8988T (cell line): Measurements from ENCODE around the gene CA11.

Source experiments
- DNase-seq: peaks from one replicate; pipeline ENCODE4 v3.0.0; 2011

CA11 gene

DNA sequence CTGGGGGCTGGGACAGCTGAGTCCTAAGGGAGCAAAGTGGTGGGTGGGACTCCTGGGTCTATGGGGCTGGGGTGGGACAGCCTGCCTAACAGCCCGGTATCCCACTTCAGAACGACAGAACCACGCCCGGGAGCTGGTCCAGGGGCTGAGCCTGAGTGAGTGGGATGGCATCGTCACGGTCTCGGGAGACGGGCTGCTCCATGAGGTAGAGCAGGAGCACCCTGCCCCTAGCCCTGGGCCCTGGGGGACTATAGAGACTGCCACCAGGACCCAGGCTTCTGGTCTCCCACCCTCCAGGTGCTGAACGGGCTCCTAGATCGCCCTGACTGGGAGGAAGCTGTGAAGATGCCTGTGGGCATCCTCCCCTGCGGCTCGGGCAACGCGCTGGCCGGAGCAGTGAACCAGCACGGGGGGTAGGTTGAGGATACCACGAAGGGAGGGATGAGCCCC is 18.1 kb downstream of the CA11 start:
- DNase-seq: no peak

DNA sequence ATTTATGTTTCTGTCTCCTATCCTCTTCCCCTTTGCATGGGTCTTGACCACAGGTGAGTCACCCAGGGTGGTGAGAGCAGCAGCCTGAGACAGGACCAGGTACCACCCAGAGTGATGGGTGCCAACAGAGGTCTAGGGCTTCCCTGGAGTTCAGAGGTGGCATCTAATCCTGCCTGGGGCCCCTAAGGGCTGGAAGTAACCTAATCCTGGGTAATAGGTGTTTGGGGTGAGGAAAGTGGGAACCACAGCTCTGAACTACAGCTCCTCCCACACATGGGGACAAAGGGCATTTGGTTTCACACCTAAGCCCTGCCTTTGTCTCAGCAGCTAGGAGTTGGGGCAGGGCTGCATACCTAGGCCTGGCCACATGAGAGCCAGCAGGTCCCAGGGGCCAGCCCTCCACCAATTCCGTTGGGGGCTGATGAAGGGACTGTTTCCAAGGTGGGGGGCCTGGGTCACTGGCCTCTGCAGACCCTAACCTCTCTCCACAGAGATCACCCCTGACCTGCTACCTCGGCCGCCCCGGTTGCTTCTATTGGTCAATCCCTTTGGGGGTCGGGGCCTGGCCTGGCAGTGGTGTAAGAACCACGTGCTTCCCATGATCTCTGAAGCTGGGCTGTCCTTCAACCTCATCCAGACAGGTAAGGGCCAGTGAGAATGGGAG is 18.7 kb downstream of the CA11 start:
- no peak for DNase-seq

DNA sequence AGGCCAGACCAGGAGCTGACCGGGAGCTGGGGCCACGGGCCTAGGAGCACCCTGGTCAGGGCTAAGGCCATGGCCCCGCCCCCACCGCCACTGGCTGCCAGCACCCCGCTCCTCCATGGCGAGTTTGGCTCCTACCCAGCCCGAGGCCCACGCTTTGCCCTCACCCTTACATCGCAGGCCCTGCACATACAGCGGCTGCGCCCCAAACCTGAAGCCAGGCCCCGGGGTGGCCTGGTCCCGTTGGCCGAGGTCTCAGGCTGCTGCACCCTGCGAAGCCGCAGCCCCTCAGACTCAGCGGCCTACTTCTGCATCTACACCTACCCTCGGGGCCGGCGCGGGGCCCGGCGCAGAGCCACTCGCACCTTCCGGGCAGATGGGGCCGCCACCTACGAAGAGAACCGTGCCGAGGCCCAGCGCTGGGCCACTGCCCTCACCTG is 20.1 kb downstream of the CA11 start:
- no peak for DNase-seq

DNA sequence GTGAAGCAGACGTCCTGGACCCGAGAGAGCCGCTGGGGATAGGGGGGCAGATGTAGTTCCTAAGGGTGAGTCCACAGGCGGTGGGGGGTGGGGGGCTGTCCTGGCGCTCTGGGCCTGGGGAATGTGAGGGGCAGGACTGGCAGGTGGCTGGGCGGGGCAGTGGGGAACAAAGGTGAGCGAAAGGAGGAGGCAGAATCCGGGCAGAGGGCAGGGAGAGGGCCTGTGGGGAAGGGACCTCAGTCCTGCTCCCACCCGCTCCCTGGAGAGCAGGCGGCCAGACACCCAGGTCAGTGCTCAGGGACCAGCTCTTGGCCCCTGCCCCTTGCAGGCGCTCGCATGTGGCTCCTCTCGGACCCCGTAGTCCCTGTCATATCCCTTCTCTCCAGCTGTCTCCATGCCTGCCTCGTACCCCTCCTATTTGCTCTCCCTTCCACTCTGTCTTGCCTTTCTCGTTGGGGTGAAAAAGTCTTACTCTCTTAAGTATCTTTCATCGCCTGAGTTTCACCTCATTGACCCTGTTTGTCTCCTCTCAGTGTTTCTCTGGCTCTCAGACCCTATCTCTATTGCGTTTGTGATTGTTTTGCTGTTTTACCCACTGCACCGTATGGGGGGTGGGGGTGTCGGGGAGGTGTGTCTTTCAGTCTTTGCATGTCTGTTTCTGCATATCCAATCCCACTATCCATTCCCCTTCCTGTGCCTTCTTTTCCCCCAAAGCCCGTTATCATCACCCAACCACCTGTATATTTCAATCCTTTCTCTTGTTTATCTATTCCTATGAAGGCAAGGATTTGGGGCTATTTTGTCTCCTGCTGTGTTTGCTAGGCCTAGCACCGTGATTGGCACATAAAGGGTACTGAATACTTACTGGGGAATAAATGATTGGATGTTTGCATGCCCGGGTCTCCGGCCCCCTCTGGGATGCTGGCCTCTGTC is 20.9 kb downstream of the CA11 start:
- no peak for DNase-seq

DNA sequence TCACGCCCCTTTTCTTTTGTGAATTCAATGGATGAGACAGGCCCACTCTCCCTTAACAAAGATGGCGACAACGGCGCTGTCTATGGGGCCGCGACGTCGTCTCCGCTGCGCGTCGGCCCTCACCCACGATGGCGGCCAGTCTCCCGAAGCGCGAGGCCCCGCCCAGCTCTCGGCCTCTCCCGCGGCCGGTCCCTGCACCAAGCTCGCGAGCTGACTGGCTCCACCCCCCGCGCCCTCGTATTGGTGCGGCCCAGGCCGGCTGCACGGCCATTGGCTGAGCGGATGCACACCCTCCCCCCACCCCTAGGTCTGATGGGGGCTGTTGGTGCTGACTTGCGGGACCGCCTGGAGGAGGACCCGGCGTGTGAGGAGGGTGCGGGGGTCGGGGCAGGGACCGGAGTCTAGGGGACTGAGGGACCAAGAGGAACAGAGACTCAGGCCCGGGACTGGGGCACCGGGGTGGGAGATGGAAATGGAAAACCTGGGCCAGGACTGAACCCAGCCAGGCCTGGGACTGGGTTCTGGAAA is 21.9 kb downstream of the CA11 start:
- DNase-seq: peak; percentile 68

DNA sequence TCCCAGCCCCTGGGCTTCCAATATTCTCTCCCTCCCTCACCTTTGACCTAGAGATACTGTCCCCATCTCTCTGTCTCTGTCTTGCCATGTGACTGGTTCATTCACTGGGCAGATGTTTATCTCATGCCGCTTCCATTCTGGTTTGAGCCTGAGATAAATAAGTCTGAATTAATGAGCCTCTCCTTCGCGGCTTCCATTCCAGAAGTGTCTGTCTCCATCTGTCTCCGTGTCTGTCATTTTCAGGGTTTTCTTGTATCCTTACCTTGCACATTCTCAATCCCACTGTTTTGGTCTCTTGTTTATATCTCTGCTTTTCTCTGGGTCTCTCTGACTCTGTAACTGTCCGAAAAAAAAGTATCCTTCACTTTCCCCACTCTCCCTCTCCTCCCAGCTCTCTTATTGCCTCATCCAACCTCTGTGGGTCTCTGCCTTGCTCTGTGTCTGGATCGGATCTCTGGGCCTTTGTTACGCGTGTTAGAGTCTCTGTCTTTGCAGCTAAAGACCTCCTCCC is 22.4 kb downstream of the CA11 start:
- no peak for DNase-seq

DNA sequence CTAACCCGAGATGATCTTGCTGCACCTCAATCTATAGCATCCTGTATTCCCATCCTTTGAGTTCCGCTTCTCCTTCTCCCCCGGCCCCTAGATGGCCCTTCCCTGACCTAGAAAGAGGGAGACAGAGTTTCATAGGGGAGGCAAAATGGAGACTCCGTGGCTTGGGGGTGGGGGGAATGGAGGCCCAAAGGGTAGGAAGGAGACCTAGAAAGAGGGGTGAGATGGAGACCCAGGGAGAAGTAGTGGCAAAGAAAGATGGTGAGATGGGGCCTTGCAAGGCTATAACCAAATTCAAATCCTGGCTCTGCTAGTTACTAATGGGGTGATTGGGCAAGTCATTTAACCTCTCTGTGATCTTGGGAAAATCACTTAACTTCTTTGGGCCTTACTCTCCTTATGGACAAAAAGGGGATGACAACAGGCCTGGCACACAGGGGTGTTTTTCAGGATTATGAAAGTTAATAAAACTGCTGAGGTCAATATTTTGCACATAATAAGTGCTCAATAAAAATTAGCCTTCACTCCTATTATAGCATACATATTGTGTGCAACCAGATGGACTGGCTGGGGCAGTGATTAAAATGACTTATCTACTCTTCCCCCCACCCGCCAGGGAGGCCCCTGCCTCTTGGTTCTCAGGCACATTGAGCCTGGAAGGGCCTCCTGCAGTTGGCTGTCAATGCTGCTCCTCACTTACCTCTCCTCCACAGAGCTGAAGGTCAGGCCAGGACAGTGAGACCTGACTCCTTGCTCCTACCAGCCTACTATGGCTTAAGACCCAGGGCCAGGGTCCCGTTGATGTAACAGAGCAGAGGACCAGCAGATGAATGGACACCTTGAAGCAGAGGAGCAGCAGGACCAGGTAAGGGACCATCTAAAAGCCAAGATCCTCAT is 26.0 kb downstream of the CA11 start:
- DNase-seq: no peak

DNA sequence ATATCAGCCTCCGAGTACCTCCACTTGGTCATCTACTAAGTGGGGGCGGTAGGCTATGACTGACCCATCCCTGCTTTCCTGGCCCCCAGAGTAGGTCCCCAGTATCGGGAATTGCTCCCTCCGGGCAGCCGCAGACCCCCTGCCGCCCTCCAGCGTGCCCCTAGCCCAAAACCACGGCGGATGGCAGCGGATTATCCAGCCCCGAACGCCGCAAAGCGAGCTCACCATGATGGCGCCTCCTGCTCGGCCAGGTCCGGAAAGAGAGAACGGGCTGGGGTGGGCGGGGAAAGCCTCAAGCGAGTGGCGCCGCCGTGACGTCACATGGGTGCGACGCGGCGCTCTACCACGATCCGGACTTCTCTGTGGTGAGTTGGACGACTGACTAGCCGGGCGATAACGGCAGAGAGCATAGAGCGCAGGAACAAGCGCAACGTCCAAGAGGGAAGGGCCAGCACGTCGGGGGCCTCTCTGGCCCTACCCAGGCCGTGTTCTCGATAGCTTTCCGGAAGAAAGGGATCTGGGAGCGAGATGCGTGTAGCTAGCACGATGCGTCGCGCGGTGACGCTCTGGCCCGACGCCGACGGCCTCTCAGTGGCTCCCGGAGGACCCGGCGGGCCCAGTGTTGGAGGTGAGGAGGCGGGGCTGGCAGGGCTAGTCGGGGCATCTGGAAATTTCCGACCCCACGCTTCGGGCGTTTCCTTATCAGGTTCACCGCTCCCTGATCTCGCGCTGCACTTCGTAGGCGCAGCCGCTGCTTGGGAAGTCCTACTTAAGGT is 26.9 kb downstream of the CA11 start, which contains the start of the genes RPL18 and SPHK2:
Gene RPL18 (minus strand): TSS at position 263 of the 776 bp plus-strand sequence. CDS start 35 bp downstream, at position 228.
Gene SPHK2 (plus strand): TSS at position 591 of the 776 bp plus-strand sequence. CDS start 1,009 bp downstream, outside the sequence.
- peak; percentile 92 for DNase-seq

DNA sequence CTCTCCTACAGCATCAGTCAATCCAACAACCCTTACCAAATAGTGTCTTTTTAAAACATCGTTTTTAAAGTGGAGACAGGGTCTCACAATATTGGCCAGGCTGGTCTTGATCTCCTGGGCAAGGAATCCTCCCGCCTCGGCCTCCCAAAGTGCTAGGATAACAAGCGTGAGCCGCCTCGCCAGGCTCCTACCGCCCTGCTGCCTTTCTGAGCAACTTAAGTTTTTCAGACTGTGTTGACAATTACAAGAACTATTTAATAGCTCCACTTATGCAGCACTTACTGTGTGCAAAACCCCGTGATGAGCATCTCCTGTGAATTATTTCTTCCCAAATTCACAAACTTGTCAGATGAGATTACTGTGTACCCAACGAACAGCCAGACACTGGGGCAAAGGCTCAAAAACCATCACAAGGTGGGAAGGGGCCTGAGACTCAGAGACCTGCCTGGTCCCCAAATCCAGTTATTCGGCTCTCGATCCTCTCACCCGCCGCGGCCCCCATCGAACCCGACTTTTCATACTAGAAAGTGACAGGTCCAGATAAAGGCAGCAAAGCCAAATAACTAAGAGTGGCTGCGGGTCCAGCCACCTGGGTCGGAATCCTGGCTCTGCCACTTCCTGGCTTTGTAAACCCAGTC is 27.6 kb downstream of the CA11 start:
- no peak for DNase-seq

DNA sequence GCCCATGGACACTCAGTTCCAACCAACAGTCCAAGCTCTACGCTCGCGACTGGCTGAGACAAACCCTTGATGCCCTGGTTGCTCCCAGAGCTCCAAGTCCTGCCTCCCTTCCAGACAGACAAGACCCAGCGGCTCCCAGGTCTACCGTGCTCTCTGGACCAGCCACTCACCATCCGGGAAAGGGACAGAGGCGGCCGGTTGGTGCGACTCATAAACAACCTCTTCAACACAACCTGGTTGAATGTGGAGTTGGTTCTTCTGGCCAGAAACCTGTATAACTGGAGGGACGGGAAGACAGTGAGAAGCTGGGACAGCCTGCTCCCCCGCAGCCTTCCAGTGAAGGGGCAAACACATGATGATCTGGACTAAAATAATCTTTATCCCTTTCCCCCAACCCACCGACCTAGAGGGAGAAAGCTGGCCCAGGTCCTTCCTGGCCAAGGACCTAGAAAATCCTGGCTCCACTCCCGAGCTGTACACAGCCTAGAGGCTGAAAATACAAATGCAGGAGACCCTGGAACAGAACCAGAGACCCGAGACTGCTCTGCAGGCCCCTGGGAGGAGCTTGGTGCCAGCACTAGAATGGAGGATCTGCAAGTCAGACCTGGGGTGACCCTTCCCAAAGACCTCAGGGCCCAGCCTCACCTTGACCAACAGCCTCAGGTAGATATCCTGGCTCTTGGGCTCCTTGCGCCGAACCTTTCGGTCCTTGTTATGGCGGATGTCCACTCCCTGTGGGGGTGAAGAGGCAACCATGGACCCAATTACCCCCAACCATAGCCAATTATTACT is 28.6 kb downstream of the CA11 start:
- no peak for DNase-seq

DNA sequence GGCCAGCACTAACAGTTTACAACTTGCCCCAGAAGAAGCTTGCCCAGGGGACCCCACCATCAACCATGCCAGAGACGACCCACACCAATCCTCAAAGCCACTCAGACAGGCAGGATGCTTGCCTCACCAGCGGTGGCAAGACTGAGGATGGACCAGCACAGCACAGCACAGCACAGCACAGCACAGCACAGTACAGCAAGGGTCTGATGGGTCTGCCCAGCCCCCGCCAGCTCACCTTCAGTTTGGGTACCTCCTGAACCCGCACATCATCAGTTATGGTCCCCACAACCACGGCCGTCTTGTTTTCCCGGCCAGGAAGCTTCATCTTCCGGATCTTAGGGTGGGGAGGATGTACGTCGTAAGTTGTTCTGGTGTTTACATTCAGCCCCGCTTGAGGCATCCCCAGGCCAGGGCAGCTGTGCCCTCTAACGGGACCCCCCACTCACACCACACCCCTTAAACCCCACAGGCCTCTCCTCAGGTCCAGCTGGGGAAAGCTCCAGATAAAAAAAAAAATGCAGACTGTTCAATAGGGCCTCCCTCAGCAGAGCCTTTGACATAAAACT is 29.4 kb downstream of the CA11 start:
- no peak for DNase-seq

DNA sequence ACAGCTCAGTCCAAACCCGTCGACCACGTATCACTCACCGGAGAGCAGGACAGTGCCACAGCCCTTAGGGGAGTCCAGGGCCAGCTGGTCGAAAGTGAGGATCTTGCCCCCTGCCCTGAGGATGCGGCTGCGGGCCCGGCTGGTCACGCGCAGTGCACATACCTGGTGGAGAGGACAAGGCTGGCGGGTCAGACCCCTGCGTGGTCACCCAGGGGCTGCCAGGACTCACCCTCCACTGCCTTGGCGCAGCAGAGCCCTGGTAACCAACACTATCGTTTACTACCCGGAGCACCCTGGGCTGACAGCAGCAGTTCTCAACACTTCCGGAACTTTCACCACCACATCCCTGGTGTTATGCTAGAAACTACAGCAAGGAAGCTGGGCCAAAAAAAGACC is 29.9 kb downstream of the CA11 start:
- no peak for DNase-seq

DNA sequence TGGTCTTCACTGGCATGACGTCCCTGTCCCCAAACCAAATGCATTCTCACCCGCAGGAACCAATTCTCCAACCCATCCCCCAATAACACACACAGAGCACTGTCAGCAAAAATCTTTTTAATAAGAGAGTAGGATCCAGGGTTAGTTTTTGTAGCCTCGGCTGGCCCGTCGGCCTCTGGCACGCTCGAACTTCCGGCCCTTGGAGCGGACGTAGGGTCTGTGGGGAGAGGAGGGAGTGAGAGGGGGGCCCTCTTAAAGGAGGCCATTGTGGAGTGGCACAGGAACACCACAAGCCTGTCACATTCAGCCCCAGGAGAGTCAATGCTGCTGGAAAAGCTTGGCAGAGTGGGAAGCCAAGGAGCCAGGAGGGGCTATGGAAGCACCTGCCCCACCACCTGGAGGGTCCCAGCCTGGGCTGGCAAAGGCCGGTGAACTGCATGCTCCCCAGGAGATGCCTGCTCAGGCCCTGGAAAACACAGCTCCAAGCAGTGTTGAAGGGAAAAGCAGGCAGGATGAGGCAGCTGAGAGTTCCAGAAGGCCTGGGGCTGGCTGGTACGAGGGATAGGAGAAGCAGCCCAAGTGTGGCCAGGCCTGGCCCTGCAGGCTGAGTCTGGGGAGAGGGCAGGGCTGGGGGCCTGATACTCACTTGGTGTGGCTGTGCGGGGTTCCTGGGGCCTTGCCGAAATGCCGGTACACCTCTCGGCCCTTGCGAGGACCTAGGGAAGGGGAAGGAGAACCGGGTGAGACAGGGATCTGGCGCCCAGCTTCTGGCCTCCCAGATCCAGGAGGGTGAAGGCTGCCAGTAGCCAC is 30.6 kb downstream of the CA11 start:
- DNase-seq: no peak

DNA sequence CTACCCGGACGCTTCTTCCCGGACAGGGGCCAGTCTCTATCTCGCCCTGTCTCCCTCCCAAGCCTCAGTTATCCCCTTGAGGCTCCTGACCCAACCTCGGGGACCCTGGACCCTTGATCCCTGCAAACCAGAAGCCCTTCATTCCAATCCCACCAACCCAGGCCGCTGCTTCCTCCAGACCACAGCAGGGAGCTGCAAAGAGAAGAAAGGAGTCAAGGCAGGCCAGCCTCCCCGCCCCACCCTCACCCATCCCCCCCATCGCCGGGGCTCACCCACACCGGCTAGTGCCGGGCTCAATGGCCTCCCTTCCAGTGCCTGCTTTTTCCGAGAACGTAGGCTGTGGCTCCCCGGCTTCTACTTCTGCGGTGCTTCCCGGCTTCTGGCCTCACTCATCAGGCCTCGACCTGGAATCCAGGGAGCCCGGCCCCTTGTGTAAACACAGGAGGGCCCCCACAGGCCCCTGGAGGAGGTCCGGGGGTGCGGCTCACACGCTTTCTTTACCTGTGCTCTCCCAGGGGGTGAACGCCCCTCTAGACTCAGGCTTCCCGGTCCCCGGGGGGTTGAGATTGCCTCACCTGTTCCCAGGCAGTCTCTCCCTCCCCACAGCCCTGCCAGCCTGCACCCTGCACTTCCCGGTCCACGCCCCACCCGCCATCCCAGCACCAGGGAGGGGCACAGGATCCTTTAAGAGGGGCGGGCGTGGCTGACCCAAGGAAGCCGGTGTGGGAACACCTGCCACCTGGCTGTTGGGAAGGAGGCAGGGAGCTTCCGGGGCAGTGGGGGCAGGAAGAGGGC is 31.4 kb downstream of the CA11 start, which contains the start of gene FAM83E:
Gene FAM83E (minus strand): TSS at position 641 of the 795 bp plus-strand sequence. CDS start 1,704 bp downstream, outside the sequence.
- peak; percentile 71 for DNase-seq

DNA sequence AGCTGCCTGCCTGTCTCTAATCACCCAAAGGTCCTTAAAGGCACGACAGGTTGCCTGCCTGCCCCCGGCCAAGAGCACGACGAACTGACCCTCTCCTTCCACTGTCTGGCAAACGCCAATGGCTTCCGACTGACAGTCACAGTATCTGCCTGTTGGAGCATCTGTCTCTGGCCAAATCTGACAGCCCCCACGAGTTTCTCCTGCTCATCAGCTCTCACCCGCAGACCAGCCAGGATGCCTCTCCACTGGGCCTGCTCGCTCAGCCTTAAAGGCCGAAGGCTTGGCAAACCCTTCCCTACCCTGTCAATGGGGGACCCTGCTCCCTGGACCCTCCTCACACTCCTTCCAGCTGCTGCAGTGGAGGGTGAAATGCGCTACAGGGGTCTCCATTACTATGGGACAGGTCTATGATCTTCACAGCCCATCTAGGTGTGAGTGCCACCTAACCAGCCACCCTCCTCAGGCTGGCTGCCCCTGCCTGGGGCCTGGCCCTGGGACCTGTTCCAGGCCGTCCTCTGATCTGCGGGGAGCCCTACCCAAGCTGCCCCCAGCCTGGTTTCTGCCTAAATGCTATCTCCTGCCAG is 32.0 kb downstream of the CA11 start:
- DNase-seq: peak; percentile 48

DNA sequence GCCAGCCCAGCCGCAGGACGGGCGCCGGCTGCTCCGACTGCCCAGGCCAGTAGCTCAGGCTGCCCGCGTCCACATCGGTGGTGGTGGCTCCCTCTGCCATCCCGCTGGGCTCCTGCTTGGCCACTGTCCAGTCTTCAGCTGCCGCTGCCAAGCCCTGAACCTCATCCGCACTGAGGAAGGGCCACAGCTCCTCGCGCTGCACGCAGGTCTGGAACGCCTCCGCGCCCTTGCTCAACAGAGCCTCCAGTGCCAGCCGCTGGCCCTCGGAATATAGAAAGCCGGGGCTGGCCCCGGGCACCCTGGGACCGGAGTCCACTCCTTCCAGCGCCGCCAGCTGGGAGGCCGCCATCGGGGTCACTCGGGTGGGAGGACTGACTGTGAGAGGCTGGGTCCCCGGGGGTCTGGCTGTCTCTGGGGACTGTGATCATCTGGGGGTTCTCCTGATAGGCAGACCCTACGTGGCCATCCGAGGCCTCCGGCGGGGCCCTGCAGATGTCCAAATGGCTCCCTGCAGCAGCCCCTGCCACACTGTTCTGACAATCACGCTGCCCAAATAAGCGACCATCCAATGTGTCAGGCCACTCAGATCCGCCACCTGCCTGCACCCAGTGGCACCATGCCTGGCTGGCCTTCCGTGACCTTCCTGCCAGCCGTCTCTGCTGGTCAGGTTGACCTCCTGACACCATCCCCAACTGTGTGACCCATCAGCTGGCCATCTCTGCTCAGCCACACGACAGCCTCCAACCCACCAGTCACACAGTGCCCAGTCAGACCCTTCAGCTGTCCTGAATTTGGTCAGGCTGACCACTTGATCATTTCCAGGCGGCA is 32.7 kb downstream of the CA11 start:
- DNase-seq: no peak
